ENCODE data around the gene C3orf85. TPM values are rescaled to one million over a fixed set of nuclear protein-coding genes. Genes with fewer than 3 reads are reported as not detected.

Gene C3orf85
- total RNA-seq, 4 donors from 2014 or later: not detected

- Histone ChIP-seq H3K4me3 (no peak overlapping the region), H3K9me3 (no peaks in the 10 kb centered on the region), H3K27me3 (no peaks in the 10 kb centered on the region), H3K4me1 (no peaks in the 10 kb centered on the region), H3K36me3 (no peaks in the 10 kb centered on the region), H3K27ac (no peak overlapping the region)
- intact Hi-C loops (cut with DNase I; ENCODE audit: low total_unique reads): no loop called here
- no peak for DNase-seq
- TF ChIP-seq CTCF (IDR thresholded peaks at IDR 0.05): no peak
- no peak for TF ChIP-seq POLR2A (IDR thresholded peaks at IDR 0.05)
Observed at GRCh38 chr3:109149078-109149477, 12.6 kb downstream of the C3orf85 start.

DNA sequence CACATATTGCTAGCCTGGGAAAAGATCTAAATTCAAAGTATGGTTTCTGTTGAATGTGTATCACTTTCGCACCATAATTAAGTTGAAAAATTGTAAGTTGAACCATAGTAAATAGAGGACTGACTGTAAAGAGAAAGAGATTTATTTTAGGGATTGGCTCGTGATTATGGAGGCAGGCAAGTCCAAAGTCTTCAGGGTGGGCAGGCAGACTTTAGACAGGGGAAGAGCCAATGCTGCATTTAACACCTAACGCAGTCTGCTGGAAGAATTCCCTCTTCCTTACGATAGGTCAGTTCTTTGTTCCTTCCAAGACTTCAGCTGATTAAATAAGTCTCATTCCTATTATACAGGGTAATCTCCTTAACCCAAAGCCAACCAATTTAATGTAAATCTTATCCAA lies 15.8 kb downstream of the C3orf85 start:
- intact Hi-C loops (cut with DNase I; ENCODE audit: low total_unique reads): no loop called here
- no peaks in the 10 kb centered on the region for H3K36me3 ChIP-seq
- TF ChIP-seq POLR2A (IDR thresholded peaks at IDR 0.05): no peak

GRCh38 chr3:109154979-109155378 lies 18.5 kb downstream of the C3orf85 start:
- intact Hi-C loops (cut with DNase I; ENCODE audit: low total_unique reads): no loop called here
- Histone ChIP-seq H3K4me3 (no peak overlapping the region), H3K9me3 (no peaks in the 10 kb centered on the region), H3K27me3 (no peaks in the 10 kb centered on the region), H3K36me3 (no peaks in the 10 kb centered on the region), H3K27ac (no peak overlapping the region), H3K4me1 (no peaks in the 10 kb centered on the region)
- no peak for DNase-seq
- TF ChIP-seq CTCF (IDR thresholded peaks at IDR 0.05) (no peak), POLR2A (IDR thresholded peaks at IDR 0.05) (no peak)

More for the DNA sequence above, 15.8 kb downstream of the C3orf85 start:
- Histone ChIP-seq H3K27ac (no peak overlapping the region), H3K9me3 (no peaks in the 10 kb centered on the region), H3K27me3 (no peaks in the 10 kb centered on the region), H3K4me3 (no peak overlapping the region), H3K4me1 (no peaks in the 10 kb centered on the region)
- no peak for DNase-seq

DNA sequence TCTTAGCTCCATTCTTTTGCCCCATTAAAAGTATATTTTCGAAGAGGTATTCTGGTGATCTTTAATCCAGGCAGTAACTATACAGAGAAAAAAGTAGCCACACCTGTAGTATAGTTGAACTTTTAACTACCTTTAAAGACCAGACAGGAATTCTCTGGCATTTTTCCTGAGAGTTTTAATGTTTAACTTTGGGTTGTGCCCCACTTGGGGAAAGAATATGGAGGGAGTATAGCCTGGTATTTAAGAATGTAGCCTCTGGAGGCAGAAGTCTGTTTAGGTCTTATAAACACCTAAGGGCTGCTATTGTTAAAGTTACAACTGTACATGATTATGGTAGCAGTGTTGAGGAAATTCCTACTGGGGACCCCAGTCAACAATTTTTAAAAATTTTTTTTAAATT lies 19.3 kb downstream of the C3orf85 start:
- no peak overlapping the region for H3K27ac ChIP-seq
- H3K36me3 ChIP-seq: no peaks in the 10 kb centered on the region
- intact Hi-C loops (cut with DNase I; ENCODE audit: low total_unique reads): no loop called here
- H3K9me3 ChIP-seq: no peaks in the 10 kb centered on the region
- no peak for TF ChIP-seq CTCF (IDR thresholded peaks at IDR 0.05)
- no peak for TF ChIP-seq POLR2A (IDR thresholded peaks at IDR 0.05)
- no peak overlapping the region for H3K4me3 ChIP-seq
- H3K4me1 ChIP-seq: no peaks in the 10 kb centered on the region
- no peaks in the 10 kb centered on the region for H3K27me3 ChIP-seq
- DNase-seq: no peak

DNA sequence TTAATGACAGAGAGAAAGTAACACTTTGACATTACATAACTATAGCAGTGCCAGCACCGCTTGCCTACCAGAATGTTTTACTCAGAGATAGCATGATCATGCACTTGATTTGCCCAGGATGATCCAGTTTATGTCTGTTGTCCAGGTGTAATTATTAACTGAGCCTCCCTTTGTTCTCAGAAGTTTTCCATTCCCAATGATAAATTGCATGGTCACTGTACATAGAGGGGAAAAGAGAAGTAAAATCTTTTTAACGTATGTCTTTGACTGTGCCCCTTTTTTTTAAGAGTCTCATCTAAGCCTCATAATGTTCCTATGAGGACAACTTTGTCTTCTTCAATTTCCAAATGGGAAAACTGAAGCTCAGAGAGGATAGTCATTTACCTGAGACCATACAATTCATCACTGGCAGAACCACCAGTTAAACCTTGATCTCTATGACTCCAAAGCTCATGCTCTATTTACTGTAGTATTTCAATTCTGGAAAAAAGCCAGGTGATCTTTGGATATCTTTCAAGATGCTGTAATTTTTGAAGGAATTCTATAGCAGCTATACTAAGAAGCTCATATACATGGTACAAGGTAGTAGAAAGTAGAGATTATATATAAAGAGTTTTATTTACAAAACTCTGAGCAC lies 25.1 kb downstream of the C3orf85 start:
- no peaks in the 10 kb centered on the region for H3K27me3 ChIP-seq
- no peak overlapping the region for H3K4me3 ChIP-seq
- DNase-seq: no peak
- no peaks in the 10 kb centered on the region for H3K4me1 ChIP-seq
- no peaks in the 10 kb centered on the region for H3K9me3 ChIP-seq
- intact Hi-C loops (cut with DNase I; ENCODE audit: low total_unique reads): no loop called here
- TF ChIP-seq CTCF (IDR thresholded peaks at IDR 0.05): no peak
- no peak for TF ChIP-seq POLR2A (IDR thresholded peaks at IDR 0.05)
- no peaks in the 10 kb centered on the region for H3K36me3 ChIP-seq
- no peak overlapping the region for H3K27ac ChIP-seq

DNA sequence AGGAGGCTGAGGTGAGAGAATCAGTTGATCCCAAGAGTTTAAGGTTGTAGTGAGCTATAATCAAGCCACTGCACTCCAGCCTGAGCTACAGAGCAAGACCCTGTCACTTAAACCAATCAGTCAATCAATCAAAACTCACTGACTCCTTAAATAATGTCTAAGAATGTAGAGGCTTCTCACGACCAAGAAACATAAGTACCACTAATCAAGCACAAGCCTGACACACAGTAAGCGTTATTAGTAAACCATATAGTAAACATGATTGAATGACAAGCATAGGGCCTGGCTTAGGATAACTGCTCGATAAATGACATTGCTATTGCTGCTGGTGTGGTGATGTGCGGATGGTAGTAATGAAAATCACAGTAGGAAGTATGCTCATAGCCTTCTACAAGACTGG lies 29.4 kb downstream of the C3orf85 start:
- no peaks in the 10 kb centered on the region for H3K9me3 ChIP-seq
- H3K27ac ChIP-seq: no peak overlapping the region
- H3K4me3 ChIP-seq: no peak overlapping the region
- no peak for TF ChIP-seq POLR2A (IDR thresholded peaks at IDR 0.05)
- TF ChIP-seq CTCF (IDR thresholded peaks at IDR 0.05): no peak
- no peak for DNase-seq
- H3K36me3 ChIP-seq: no peaks in the 10 kb centered on the region
- H3K4me1 ChIP-seq: no peaks in the 10 kb centered on the region
- intact Hi-C loops (cut with DNase I; ENCODE audit: low total_unique reads): no loop called here
- no peaks in the 10 kb centered on the region for H3K27me3 ChIP-seq

Measured in uterus (tissue), 4 donors.